PC-9 (cell line): ENCODE results near the gene ADAMTS2. TPM values are rescaled to one million over a fixed set of nuclear protein-coding genes. Genes with fewer than 3 reads are reported as not detected.

Experiments
- BruUV-seq: library from RNA; stranded (reverse); fragments of 400-500 nt; replicated peaks from 2 replicates; lab custom pipeline; 2021; lab: Mats Ljungman, UMichigan
- CTCF ChIA-PET: fragments of 300-600 bp; sonication (Branson Sonifier 250); formaldehyde crosslinking; loops from one replicate; lab custom pipeline; 2022; ENCODE audit warnings: antibody characterized with exemption; lab: Charles Lee
- POLR2A ChIA-PET: fragments of 300-600 bp; sonication (Branson Sonifier 250); formaldehyde crosslinking; loops from one replicate; lab custom pipeline; 2022; ENCODE audit warnings: antibody characterized with exemption; ENCODE audit not compliant: unreplicated experiment; lab: Charles Lee
- DNase-seq, 2 experiments: peaks; one replicate each; pipeline versions ENCODE4 v3.0.0 to v3.0.0-alpha.2; 2015 to 2022; ENCODE audit warnings: mixed read lengths in 1 of 2
- H2AFZ ChIP-seq: fragments of 200-600 bp; sonication (generic); 2 replicates; pipeline ENCODE4 v1.8.1; 2017; ENCODE audit warnings: antibody characterized with exemption
- H3F3A ChIP-seq: fragments of 200-600 bp; sonication (generic); 2 replicates; pipeline ENCODE4 v1.8.1; 2017; ENCODE audit warnings: antibody characterized with exemption, mild to moderate bottlenecking, low read depth; ENCODE audit not compliant: insufficient read depth
- H3K27ac ChIP-seq: fragments of 200-600 bp; sonication (generic); 2 replicates; pipeline ENCODE4 v1.6.1; 2016; ENCODE audit warnings: mixed run types
- H3K27me3 ChIP-seq: fragments of 200-600 bp; sonication (generic); 2 replicates; pipeline ENCODE4 v1.6.1; 2016; ENCODE audit warnings: low read depth, mixed run types; ENCODE audit not compliant: insufficient read depth
- H3K36me3 ChIP-seq: fragments of 200-600 bp; sonication (generic); 2 replicates; pipeline ENCODE4 v1.6.1; 2016; ENCODE audit warnings: low read depth, mixed run types
- H3K4me1 ChIP-seq: fragments of 200-600 bp; sonication (generic); replicated peaks from 2 replicates; pipeline ENCODE4 v1.6.1; 2016; ENCODE audit warnings: mixed run types; ENCODE audit not compliant: insufficient read depth
- H3K4me2 ChIP-seq: fragments of 200-600 bp; sonication (generic); 2 replicates; pipeline ENCODE4 v1.6.1; 2017; ENCODE audit warnings: mixed run types
- H3K4me3 ChIP-seq: fragments of 200-600 bp; sonication (generic); 2 replicates; pipeline ENCODE4 v1.6.1; 2016; ENCODE audit warnings: mixed run types
- H3K79me2 ChIP-seq: fragments of 200-600 bp; sonication (generic); 2 replicates; pipeline ENCODE4 v1.6.1; 2017; ENCODE audit warnings: low read depth, mixed run types
- H3K9me2 ChIP-seq: fragments of 200-600 bp; sonication (generic); 2 replicates; pipeline ENCODE4 v1.8.1; 2017; ENCODE audit warnings: mild to moderate bottlenecking; ENCODE audit not compliant: insufficient read depth
- H3K9me3 ChIP-seq: fragments of 200-600 bp; sonication (generic); 2 replicates; pipeline ENCODE4 v1.8.1; 2016; ENCODE audit warnings: low read depth; ENCODE audit not compliant: insufficient read depth
- H4K20me1 ChIP-seq: fragments of 200-600 bp; sonication (generic); 2 replicates; pipeline ENCODE4 v1.8.1; 2017; ENCODE audit not compliant: insufficient read depth
- EZH2 ChIP-seq: fragments of 200-600 bp; sonication (generic); IDR thresholded peaks from 2 replicates; pipeline ENCODE4 v1.8.0; 2017; ENCODE audit warnings: antibody characterized with exemption, low read depth
- intact Hi-C: fragments of 100-400 bp; cut with micrococcal nuclease; formaldehyde crosslinking; loops from one replicate; pipeline ENCODE4 v1.10.0; 2022; ENCODE audit not compliant: unreplicated experiment
- total RNA-seq: library from RNA; stranded (reverse); gene quantifications from 2 replicates; pipeline ENCODE4 v1.2.3, GENCODE V29; 2021
- TF ChIP-seq, protein P1 (sequence below): fragments of 200-600 bp; sonication (generic); conservative IDR thresholded peaks from 2 replicates; pipeline ENCODE4 v1.6.1; 2017; ENCODE audit warnings: mixed run types, antibody characterized with exemption, mild to moderate bottlenecking, moderate library complexity

ADAMTS2 gene
- total RNA-seq, 1 experiment from 2014 or later = not detected

DNA sequence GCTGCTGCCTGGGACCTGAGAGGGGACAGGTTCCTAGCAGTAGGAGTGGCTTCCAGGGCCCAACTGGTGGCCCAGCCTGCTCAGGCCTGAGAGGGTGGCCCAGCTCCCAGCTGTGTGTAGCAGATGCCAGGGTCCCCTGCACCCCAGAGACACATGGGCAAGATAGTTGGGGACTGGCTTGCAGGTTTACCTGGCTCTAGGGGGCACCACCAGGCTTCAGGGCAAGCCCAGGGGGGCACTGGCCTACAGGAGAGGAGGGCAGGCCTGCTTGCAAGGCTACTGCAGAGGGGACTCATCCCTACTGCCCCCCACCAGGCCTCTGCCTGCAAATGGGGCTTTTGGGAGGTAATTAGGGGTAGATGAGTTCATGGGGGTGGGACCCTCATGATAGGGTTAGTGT lies 161.8 kb downstream of the ADAMTS2 start:
- BruUV-seq = no TSS peak
- H2AFZ ChIP-seq = no peak overlapping the region
- TF ChIP-seq EZH2 = no peak
- TF ChIP-seq, protein P1, sequence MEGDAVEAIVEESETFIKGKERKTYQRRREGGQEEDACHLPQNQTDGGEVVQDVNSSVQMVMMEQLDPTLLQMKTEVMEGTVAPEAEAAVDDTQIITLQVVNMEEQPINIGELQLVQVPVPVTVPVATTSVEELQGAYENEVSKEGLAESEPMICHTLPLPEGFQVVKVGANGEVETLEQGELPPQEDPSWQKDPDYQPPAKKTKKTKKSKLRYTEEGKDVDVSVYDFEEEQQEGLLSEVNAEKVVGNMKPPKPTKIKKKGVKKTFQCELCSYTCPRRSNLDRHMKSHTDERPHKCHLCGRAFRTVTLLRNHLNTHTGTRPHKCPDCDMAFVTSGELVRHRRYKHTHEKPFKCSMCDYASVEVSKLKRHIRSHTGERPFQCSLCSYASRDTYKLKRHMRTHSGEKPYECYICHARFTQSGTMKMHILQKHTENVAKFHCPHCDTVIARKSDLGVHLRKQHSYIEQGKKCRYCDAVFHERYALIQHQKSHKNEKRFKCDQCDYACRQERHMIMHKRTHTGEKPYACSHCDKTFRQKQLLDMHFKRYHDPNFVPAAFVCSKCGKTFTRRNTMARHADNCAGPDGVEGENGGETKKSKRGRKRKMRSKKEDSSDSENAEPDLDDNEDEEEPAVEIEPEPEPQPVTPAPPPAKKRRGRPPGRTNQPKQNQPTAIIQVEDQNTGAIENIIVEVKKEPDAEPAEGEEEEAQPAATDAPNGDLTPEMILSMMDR = no peak

DNA sequence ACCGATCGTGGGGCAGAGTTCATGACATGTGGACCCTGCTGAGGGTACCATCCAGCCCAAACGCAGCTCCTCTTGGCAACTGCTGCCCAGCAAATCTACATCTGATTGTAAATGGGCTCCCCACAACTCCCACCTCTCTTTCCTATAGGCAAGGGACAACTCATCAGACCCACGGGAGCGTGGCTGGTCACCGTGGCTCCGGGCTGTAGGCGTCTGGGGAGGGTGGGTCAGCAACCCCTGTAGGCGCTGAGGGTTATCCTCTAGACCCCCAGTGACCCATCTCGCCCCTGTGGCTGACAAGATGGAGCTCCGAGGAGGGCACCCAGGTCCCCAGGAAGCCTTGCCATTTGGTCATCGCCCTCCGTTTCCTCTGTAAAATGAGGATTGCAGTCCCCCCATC lies 162.7 kb downstream of the ADAMTS2 start:
- H3K36me3 ChIP-seq = no peaks in the 10 kb centered on the region
- no peak for TF ChIP-seq EZH2
- TF ChIP-seq, protein P1 = no peak
- no peaks in the 10 kb centered on the region for H3K4me1 ChIP-seq
- CTCF ChIA-PET = no interaction called here
- BruUV-seq = no TSS peak
- H3F3A ChIP-seq = no peaks in the 10 kb centered on the region
- H3K4me3 ChIP-seq = no peak overlapping the region
- POLR2A ChIA-PET = no interaction called here
- intact Hi-C loops = no loop called here
- no peak overlapping the region for H2AFZ ChIP-seq
- H3K27me3 ChIP-seq = peaks cover 97% of the 10 kb centered on the region
- H3K9me3 ChIP-seq = peaks cover 2% of the 10 kb centered on the region; the same call in 1 of the 2 replicates
- no peak overlapping the region for H3K27ac ChIP-seq
- no peak for DNase-seq
- no peak overlapping the region for H3K4me2 ChIP-seq
- no peaks in the 10 kb centered on the region for H3K79me2 ChIP-seq
- no peaks in the 10 kb centered on the region for H3K9me2 ChIP-seq
- H4K20me1 ChIP-seq = no peaks in the 10 kb centered on the region

More for the DNA sequence above, 161.8 kb downstream of the ADAMTS2 start:
- no peaks in the 10 kb centered on the region for H3K9me2 ChIP-seq
- ChIA-PET CTCF (no interaction called here), POLR2A (no interaction called here)
- no peak overlapping the region for H3K4me2 ChIP-seq
- intact Hi-C loops = no loop called here
- H3K27me3 ChIP-seq = peaks cover 97% of the 10 kb centered on the region
- H3K27ac ChIP-seq = no peak overlapping the region
- no peaks in the 10 kb centered on the region for H3K79me2 ChIP-seq
- H3K4me1 ChIP-seq = no peaks in the 10 kb centered on the region
- no peaks in the 10 kb centered on the region for H4K20me1 ChIP-seq
- no peaks in the 10 kb centered on the region for H3F3A ChIP-seq
- H3K4me3 ChIP-seq = no peak overlapping the region
- peaks cover 2% of the 10 kb centered on the region; the same call in 1 of the 2 replicates for H3K9me3 ChIP-seq
- H3K36me3 ChIP-seq = no peaks in the 10 kb centered on the region
- no peak for DNase-seq

DNA sequence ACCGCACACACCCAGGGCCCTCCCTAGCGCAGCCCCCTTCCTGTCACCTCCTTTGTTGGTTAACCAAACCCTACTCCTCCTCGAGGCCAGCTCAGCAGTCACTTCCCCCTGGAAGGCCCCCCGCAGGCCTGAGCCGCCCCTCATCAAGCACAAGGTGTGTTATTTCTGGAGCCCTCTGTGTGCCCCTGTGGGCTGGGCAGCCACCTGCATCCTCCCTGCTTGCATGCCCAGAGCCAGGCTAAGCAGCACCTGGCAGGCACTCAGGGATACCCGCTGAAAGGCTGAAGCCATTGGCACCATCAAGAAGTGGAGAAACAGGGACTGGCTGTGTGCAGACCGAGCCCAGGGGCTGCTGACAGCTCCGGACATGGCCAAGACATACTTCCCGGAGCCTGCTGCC lies 163.3 kb downstream of the ADAMTS2 start:
- peaks cover 97% of the 10 kb centered on the region for H3K27me3 ChIP-seq

More for the DNA sequence above, 163.3 kb downstream of the ADAMTS2 start:
- Histone ChIP-seq H4K20me1 (no peaks in the 10 kb centered on the region), H2AFZ (no peak overlapping the region), H3K27ac (no peak overlapping the region), H3K36me3 (no peaks in the 10 kb centered on the region), H3K79me2 (no peaks in the 10 kb centered on the region), H3K4me2 (no peak overlapping the region), H3K9me3 (peaks cover 2% of the 10 kb centered on the region; the same call in 1 of the 2 replicates), H3K4me3 (no peak overlapping the region), H3K4me1 (no peaks in the 10 kb centered on the region), H3F3A (no peaks in the 10 kb centered on the region), H3K9me2 (no peaks in the 10 kb centered on the region)
- DNase-seq = no peak
- TF ChIP-seq, protein P1 = no peak
- TF ChIP-seq EZH2 = no peak
- ChIA-PET POLR2A (no interaction called here), CTCF (no interaction called here)
- no TSS peak for BruUV-seq
- intact Hi-C loops = no loop called here
